Activated CD4-positive, alpha-beta T cell treated with anti-CD3 and anti-CD28 coated beads, Interleukin-2, amount 10 ng/mL, durations not matched to agents 7 days and 5 days (primary cell): ENCODE data around the gene SLC33A1. TPM values are rescaled to one million over a fixed set of nuclear protein-coding genes. Genes with fewer than 3 reads are reported as not detected.
"Not testable (repeated sequence)": the region's sequence is repeated elsewhere in the genome, so short reads cannot be mapped to it uniquely, and the experiment has no call there.

Experiments
- CTCF ChIA-PET: fragments of 350-600 bp; sonication (Branson Sonifier 250); formaldehyde crosslinking; loops from one replicate; lab custom pipeline; 2021; ENCODE audit warnings: antibody characterized with exemption; lab: Charles Lee
- POLR2A ChIA-PET: fragments of 350-600 bp; sonication (Branson Sonifier 250); formaldehyde crosslinking; loops from one replicate; lab custom pipeline; 2021; ENCODE audit warnings: antibody characterized with exemption; lab: Charles Lee
- DNase-seq: peaks from one replicate; pipeline ENCODE4 v3.0.0-alpha.2; 2020
- H3K27ac Mint-ChIP-seq: one replicate; pipeline ENCODE4 v1.8.0; 2021; ENCODE audit warnings: mild to moderate bottlenecking, moderate library complexity, mixed read lengths
- H3K27me3 Mint-ChIP-seq: one replicate; pipeline ENCODE4 v1.8.0; 2021; ENCODE audit warnings: mixed read lengths
- H3K36me3 Mint-ChIP-seq: one replicate; pipeline ENCODE4 v1.8.0; 2021; ENCODE audit warnings: low read depth, mixed read lengths
- H3K4me1 Mint-ChIP-seq: one replicate; pipeline ENCODE4 v1.8.0; 2021; ENCODE audit warnings: mixed read lengths
- H3K4me3 Mint-ChIP-seq: one replicate; pipeline ENCODE4 v1.8.0; 2021; ENCODE audit warnings: mild to moderate bottlenecking, moderate library complexity, mixed read lengths
- H3K9me3 Mint-ChIP-seq: one replicate; pipeline ENCODE4 v1.8.0; 2021; ENCODE audit warnings: mixed read lengths
- total RNA-seq, 2 experiments: library from RNA; stranded (reverse); gene quantifications; one replicate each; pipeline ENCODE4 v1.2.3, GENCODE V29; 2021

SLC33A1 gene
- total RNA-seq, 2 experiments from 2014 or later, result 26.7 to 27.9 TPM

DNA sequence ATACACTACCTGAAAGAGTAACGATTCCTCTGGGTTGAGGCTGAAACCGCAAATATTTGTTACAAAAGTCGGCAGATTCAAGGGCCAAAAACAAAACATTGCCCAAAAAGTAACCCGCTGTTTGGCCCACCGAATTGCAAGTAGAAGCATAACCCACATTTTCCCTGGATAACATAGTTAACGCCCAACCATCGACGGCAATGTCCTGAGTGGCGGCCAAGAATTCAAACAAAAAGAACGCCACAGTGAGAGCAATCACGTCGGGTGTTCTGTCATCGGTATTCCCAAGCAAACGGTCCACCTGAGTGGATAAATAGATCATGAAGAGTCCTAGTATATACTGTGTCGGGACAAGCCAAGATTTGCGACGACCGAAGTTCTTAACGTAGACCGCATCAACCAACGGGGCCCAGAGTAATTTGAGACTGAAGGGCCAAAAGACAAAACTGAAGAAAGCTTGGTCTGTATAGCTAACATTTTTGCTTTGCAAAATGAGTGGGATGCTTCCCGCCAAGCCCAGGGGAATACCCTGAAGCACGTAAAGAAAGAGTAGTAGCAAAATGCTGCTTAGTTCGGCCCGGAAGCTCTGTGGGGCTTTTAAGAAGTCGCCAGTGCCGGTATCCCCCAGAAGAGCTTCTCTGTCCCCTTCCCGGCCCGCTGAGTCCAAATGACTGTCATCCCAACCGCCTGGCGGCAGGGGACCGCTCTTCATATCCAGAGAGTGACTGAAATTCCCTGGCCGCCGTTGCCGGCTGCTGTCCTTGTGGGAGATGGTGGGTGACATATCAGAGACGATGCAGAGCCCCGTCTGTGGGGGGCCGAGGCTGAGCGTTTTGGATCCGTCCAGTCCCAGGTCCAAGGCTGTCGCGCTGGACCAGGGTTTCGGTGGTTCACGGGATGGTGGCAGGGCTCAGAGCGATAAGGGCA, 750 bp downstream of the SLC33A1 start:
- peak overlapping the region; percentile 100 for H3K27ac Mint-ChIP-seq
- DNase-seq, result peak; percentile 33
- peak overlapping the region; percentile 88 for H3K4me3 Mint-ChIP-seq
- no peaks in the 10 kb centered on the region for H3K9me3 Mint-ChIP-seq
- peaks cover 6% of the 10 kb centered on the region for H3K27me3 Mint-ChIP-seq
- H3K4me1 Mint-ChIP-seq, result peaks cover 43% of the 10 kb centered on the region
- POLR2A ChIA-PET, result interaction anchor here (0.5 to 1.7 kb wide), 4 partner anchors 9 to 48 kb away, joined by 4 to 6 read pairs (median 4); partner anchors contain the start of gene GMPS
- H3K36me3 Mint-ChIP-seq, result peaks cover 31% of the 10 kb centered on the region
- CTCF ChIA-PET, result interaction anchor here (0.8 to 2.4 kb wide), 5 partner anchors 14 to 48 kb away, joined by 3 to 13 read pairs (median 4); partner anchors contain the start of genes C3orf33 and GMPS

DNA sequence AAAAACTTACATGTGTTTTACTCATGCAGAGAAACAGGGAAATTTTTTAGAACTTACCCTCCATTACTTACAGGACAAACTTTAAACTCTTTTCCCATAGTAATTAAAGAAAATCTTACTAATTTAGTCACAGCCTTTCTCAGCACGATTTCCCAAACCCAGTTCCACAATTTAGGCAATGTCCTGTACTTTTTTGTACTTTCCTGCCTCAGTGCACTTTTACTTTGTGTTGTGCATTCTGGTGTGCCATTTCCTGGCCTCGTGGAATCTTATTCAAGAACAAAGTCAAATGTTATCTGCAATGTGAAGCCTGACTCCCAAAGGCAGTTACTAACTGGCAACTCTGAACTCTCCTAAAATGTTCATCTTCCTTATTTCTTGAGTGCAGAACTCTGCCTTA, 1.9 kb downstream of the SLC33A1 start:
- Mint-ChIP-seq H3K9me3 (no peaks in the 10 kb centered on the region), H3K27me3 (peaks cover 3% of the 10 kb centered on the region), H3K4me3 (peak overlapping the region; percentile 88), H3K36me3 (peaks cover 36% of the 10 kb centered on the region), H3K27ac (peak overlapping the region; percentile 56), H3K4me1 (peaks cover 51% of the 10 kb centered on the region)
- ChIA-PET POLR2A (interaction anchor here (0.5 to 0.9 kb wide), 2 partner anchors 10 to 15 kb away, joined by 4 read pairs; no protein-coding TSS in a partner anchor), CTCF (interaction anchor here (0.9 to 2.4 kb wide), 3 partner anchors 13 to 46 kb away, joined by 3 to 13 read pairs (median 4); partner anchors contain the start of genes C3orf33 and GMPS)
- DNase-seq, result no peak

DNA sequence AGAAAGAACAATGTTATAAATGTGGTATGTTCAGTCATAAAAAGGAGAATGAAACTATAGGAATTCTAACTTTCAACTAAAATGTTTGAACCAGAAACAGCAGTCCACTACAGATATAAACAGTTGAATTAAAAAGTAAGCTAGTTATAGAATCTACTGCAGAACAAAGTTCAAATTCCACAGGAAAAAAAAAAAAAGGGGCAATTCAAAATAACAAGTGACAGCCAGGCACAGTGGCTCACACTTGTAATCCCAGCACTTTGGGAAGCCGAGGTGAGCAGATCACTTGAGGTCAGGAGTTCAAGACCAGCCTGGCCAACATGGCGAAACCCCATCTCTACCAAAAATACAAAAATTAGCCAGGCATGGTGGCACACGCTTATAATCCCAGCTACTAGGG, 4.8 kb downstream of the SLC33A1 start:
- Mint-ChIP-seq H3K36me3 (peaks cover 44% of the 10 kb centered on the region), H3K4me1 (peaks cover 50% of the 10 kb centered on the region), H3K27ac (peak overlapping the region; percentile 50)
- DNase-seq, H3K4me3 Mint-ChIP-seq, H3K9me3 Mint-ChIP-seq, H3K27me3 Mint-ChIP-seq, POLR2A ChIA-PET: not testable (repeated sequence)
- CTCF ChIA-PET, result interaction anchor here (1.2 to 2.2 kb wide), 2 partner anchors 11 to 43 kb away, joined by 3 to 12 read pairs; partner anchors contain the start of gene C3orf33

DNA sequence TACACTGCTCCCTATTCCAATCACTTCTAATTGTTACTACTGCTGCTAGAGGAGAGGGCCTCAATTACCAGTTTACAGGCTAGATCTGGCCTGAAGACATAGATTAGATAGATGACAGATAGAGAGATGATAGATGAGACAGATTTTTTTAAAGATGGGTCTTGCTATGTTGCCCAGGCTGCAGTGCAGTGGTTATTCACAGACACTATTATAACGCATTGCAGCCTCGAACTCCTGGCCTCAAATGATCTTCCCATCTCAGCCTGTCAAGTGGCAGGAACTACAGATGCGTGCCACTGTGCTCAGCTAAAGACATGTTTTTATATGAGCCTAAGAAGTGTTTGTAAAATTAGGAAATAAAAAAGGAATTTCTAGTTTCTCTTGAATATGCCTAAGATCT, 6.2 kb downstream of the SLC33A1 start:
- no peaks in the 10 kb centered on the region for H3K27me3 Mint-ChIP-seq
- POLR2A ChIA-PET, result no interaction called here

DNA sequence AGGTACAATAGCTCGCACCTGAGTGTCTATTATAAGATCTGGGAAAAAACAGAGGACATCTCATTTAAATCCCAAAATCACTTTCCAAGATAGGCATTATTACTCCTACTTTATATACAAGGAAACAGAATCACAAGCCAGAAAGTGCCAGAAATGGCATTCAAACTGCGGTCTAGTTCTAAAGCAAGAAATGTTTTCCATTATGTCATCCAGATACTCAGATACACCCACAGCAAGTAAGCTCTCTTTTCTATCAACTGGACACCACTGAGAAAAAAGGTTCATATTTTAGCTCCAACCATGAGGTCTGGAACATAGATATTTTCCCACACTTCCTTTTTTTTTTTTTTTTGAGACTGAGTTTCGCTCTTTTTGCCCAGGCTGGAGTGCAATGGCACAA, 8.1 kb downstream of the SLC33A1 start:
- peaks cover 38% of the 10 kb centered on the region for H3K4me1 Mint-ChIP-seq

More for the DNA sequence above, 6.2 kb downstream of the SLC33A1 start:
- CTCF ChIA-PET, result no interaction called here
- peaks cover 53% of the 10 kb centered on the region for H3K4me1 Mint-ChIP-seq
- DNase-seq, result no peak
- H3K36me3 Mint-ChIP-seq, result peaks cover 42% of the 10 kb centered on the region
- H3K9me3 Mint-ChIP-seq, result no peaks in the 10 kb centered on the region
- H3K4me3 Mint-ChIP-seq, result no peak overlapping the region
- H3K27ac Mint-ChIP-seq, result no peak overlapping the region

DNA sequence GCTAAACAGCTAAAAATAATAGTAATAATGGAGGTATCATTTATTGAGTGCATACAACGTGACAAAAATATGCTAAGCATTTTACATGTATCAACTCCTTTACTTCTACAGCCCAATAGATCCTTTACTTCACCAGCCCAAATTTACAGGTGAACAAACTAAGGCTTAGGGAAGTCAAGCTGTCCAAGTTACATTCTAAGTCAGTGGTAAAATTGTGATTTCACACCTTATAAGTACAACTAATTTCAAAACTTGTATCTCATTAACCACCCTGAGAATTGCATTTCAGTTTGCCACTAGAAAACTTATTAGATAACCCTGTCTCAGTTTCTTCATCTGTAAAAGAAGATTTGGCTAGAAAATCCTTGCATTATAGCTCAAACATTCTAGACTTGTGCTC, 10.7 kb downstream of the SLC33A1 start:
- no peak for DNase-seq
- H3K27ac Mint-ChIP-seq, result no peak overlapping the region
- H3K36me3 Mint-ChIP-seq, result peaks cover 18% of the 10 kb centered on the region
- H3K4me1 Mint-ChIP-seq, result peaks cover 24% of the 10 kb centered on the region
- POLR2A ChIA-PET, result no interaction called here
- CTCF ChIA-PET, result no interaction called here
- H3K9me3 Mint-ChIP-seq, result no peaks in the 10 kb centered on the region
- H3K27me3 Mint-ChIP-seq, result no peaks in the 10 kb centered on the region
- no peak overlapping the region for H3K4me3 Mint-ChIP-seq

More for the DNA sequence above, 8.1 kb downstream of the SLC33A1 start:
- H3K27me3 Mint-ChIP-seq, result no peaks in the 10 kb centered on the region
- no peak overlapping the region for H3K4me3 Mint-ChIP-seq
- ChIA-PET POLR2A (no interaction called here), CTCF (interaction anchor here (0.6 to 1.0 kb wide), 3 partner anchors 11 to 1378 kb away, joined by 3 read pairs; partner anchors contain the start of gene C3orf33)
- no peak overlapping the region for H3K27ac Mint-ChIP-seq
- peaks cover 28% of the 10 kb centered on the region for H3K36me3 Mint-ChIP-seq
- DNase-seq, result no peak
- no peaks in the 10 kb centered on the region for H3K9me3 Mint-ChIP-seq

DNA sequence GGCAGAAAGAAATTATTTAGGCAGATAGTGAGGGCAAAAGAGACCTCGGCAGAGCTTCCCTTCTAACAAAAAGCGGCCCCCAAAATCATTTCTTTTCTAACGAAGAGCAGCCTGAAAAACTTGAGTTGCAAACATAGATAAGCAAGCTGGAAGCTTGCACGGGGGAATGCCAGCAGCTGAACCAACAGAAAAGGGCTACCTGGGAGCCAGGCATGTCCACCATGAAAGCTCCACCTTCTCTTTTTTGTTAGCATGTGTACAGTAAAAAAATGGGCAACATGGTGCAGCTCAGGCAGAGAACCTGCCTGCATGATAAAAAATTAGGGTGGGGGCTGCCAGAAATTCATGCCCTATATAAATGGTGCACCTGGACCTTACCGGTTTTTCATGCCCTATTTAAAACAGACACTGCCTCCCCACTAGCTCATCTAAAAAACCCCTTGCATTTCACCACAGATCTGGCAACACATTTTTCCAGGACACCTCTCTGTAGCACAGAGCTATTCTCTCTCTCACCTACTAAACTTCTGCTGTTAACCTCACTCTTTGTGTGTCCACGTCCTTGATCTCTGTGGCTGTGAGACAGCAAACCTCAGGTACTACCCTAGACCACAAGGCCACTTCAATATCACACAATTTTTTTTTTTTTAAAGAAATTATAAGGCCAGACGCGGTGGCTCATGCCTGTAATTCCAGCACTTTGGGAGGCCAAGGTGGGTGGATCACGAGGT, 18.7 kb downstream of the SLC33A1 start:
- Mint-ChIP-seq H3K4me1 (peaks cover 6% of the 10 kb centered on the region), H3K27me3 (no peaks in the 10 kb centered on the region), H3K27ac (no peak overlapping the region), H3K9me3 (no peaks in the 10 kb centered on the region), H3K4me3 (no peak overlapping the region), H3K36me3 (peaks cover 15% of the 10 kb centered on the region)
- POLR2A ChIA-PET, result no interaction called here
- CTCF ChIA-PET, result interaction anchor here (0.6 to 1.1 kb wide), 3 partner anchors 11 to 30 kb away, joined by 3 to 9 read pairs (median 3); partner anchors contain the start of gene C3orf33
- no peak for DNase-seq

DNA sequence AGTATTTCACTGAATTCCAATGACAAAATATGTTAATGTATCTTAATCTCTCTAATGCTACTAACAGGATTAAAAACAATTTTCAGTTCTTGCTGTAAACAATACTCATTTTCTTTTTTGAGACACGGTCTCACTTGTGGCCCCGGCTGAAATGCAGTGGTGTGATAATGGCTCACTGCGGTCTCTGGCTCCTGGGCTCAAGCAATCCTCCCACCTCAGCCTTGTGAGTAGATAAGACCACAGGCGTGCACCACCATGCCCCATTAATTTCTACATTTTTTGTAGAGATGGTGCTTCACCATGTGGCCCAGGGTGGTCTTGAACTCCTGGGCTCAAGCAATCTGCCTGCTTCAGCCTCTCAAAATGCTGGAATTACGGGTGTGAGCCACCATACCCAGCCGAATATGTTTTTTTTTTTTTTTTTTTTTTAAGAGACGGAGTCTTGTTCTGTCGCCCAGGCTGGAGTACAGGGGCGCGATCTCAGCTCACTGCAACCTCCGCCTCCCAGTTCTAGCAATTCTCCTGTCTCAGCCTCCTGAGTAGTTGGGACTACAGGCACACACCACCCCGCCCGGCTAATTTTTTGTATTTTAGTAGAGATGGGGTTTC, 25.6 kb downstream of the SLC33A1 start:
- H3K9me3 Mint-ChIP-seq, H3K4me3 Mint-ChIP-seq, DNase-seq, H3K36me3 Mint-ChIP-seq, POLR2A ChIA-PET, H3K4me1 Mint-ChIP-seq, H3K27me3 Mint-ChIP-seq, H3K27ac Mint-ChIP-seq: not testable (repeated sequence)
- CTCF ChIA-PET, result interaction anchor here (0.7 to 1.9 kb wide), 4 partner anchors 22 to 132 kb away, joined by 3 to 10 read pairs (median 4); partner anchors contain the start of genes C3orf33 and GMPS

DNA sequence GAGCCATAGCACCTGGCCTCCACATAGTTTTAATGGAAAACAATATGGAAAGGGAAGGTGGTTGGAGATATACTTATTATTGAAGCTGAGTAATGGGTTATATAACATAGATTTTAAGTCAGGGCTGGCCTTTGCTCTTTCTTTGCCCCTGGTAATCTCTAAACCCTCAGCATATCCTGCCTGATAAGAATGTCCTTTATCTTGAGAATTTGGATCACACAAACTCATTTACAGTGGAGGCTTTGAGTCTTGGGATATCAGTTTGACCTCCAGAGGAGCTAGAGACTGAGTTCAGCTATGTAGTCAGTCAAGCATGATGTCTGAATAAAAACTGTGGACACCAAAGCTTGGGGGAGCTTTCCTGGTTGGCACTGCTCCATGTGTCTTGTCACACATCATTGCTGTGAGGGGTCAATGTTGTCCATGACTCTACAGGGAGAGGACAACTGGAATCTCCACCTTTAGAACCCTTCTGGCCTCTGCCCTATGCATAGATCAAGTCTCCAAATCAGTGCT, 39.1 kb downstream of the SLC33A1 start:
- DNase-seq, result no peak

DNA sequence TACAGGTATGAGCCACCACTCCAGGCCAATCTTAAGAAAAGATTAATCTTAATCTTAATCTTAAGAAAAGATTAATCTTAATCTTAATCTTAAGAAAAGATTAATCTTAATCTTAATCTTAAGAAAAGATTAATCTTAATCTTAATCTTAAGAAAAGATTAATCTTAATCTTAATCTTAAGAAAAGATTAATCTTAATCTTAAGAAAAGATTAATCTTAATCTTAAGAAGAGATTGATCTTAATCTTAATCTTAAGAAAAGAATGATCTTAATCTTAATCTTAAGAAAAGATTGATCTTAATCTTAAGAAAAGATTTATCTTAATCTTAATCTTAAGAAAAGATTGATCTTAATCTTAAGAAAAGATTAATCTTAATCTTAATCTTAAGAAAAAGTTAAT, 41.0 kb downstream of the SLC33A1 start:
- H3K36me3 Mint-ChIP-seq, POLR2A ChIA-PET, H3K4me3 Mint-ChIP-seq, H3K9me3 Mint-ChIP-seq, H3K27ac Mint-ChIP-seq, DNase-seq, H3K4me1 Mint-ChIP-seq: not testable (repeated sequence)
- CTCF ChIA-PET, result interaction anchor here (1.2 kb wide), 1 partner anchor 43 kb away, joined by 5 read pairs; no protein-coding TSS in a partner anchor
- H3K27me3 Mint-ChIP-seq, result peaks cover 14% of the 10 kb centered on the region

More for the DNA sequence above, 39.1 kb downstream of the SLC33A1 start:
- no peaks in the 10 kb centered on the region for H3K4me1 Mint-ChIP-seq
- no peak overlapping the region for H3K27ac Mint-ChIP-seq
- ChIA-PET CTCF (interaction anchor here (0.6 to 0.7 kb wide), 2 partner anchors 9 to 125 kb away, joined by 3 to 4 read pairs; partner anchors contain the start of gene C3orf33), POLR2A (no interaction called here)
- no peak overlapping the region for H3K4me3 Mint-ChIP-seq
- H3K36me3 Mint-ChIP-seq, result peaks cover 2% of the 10 kb centered on the region
- no peaks in the 10 kb centered on the region for H3K9me3 Mint-ChIP-seq
- peaks cover 4% of the 10 kb centered on the region for H3K27me3 Mint-ChIP-seq

DNA sequence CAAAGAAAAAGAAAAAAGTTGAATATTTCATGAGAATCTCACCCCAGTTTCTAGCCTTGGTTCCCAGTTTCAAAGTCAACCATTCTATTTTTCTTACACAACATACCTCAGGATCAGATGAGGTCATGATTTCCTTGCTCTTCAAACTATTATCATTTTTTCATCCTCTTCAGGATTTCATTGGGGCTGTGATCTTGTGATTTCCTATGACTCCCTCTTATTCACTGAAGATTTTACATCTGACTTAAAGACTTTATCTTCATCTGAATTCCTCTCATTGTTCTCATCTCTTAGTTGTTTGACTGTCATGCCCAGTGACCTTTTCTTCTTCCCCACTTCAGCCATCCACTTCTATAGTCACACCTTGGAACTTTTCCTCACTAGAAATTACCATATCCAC, 45.0 kb downstream of the SLC33A1 start:
- H3K36me3 Mint-ChIP-seq, result no peaks in the 10 kb centered on the region
- ChIA-PET POLR2A (no interaction called here), CTCF (no interaction called here)
- no peak for DNase-seq
- peaks cover 15% of the 10 kb centered on the region for H3K27me3 Mint-ChIP-seq
- no peak overlapping the region for H3K27ac Mint-ChIP-seq
- H3K4me3 Mint-ChIP-seq, result no peak overlapping the region
- peaks cover 12% of the 10 kb centered on the region for H3K4me1 Mint-ChIP-seq
- no peaks in the 10 kb centered on the region for H3K9me3 Mint-ChIP-seq

DNA sequence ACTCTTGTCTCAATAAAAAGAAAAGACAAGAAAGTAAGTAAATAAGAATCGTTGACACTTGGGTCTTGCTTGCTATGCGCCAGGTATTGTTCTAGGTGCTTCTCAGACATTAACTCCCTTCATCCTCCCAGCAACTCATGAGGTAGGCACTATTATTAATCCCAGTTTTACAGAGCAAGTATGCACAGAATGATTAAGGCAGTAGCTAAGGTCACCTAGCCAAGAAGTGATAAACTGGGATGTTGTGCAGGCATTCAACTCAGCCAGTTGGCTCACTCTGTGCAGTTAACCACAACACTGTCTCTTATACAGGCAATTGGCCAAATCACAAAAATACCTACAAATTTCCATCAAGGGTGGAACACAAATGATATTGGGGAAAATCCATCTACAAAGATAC, 46.4 kb downstream of the SLC33A1 start:
- no peak overlapping the region for H3K4me3 Mint-ChIP-seq
- ChIA-PET POLR2A (no interaction called here), CTCF (no interaction called here)

More for the DNA sequence above, 46.4 kb downstream of the SLC33A1 start:
- Mint-ChIP-seq H3K27ac (no peak overlapping the region), H3K9me3 (no peaks in the 10 kb centered on the region), H3K27me3 (peaks cover 15% of the 10 kb centered on the region), H3K4me1 (peaks cover 12% of the 10 kb centered on the region), H3K36me3 (no peaks in the 10 kb centered on the region)
- DNase-seq, result no peak
